Measurements from ENCODE around the gene TAPBP.

DNA sequence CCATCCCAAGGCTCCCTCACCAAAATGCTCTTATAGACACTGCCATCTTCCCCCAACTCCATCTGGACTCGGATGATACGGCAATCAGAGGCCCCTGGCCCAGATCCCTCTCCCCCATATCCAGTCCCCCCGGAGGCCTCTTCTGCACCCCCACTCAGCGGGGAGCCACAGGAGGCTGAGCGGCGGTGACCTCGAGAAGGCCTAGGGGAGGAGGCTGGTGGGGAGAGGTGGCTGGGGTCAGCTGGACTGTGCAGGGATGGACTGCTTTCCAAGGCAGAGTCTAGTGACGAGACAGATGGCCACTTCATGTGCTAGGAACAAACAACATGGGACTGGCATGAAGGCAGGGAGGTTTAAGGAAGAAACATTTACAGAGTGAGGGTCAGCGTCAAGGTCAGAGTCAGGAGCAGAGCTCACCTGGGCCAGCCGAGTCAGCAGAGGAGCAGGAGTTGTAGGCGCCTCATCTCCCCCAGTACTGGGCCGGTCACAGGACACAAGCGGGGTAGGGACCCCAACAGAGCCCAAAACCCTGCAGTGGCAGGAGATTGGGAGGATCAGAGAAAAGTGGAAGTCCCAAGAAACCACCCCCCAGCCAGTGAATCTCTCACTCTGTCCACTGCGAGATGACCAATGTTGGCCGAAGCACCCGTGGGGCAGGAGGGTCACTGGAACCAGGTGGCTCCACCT lies 20.7 kb downstream of the TAPBP start:
- no peak for TF ChIP-seq CTCF (conservative IDR thresholded peaks at IDR 0.05)
- TF ChIP-seq ZFX (IDR thresholded peaks at IDR 0.05), result no peak
